ENCODE data around the gene SPRR3. TPM values are rescaled to one million over a fixed set of nuclear protein-coding genes. Genes with fewer than 3 reads are reported as not detected.
"Not testable (repeated sequence)": the region's sequence is repeated elsewhere in the genome, so short reads cannot be mapped to it uniquely, and the experiment has no call there.

The SPRR3 gene
- polyA plus RNA-seq, 3 donors: 0.23 TPM; not detected in 2

GRCh38 chr1:152983234-152983633 lies 18.3 kb upstream of the SPRR3 start:
- no peak for DNase-seq

DNA sequence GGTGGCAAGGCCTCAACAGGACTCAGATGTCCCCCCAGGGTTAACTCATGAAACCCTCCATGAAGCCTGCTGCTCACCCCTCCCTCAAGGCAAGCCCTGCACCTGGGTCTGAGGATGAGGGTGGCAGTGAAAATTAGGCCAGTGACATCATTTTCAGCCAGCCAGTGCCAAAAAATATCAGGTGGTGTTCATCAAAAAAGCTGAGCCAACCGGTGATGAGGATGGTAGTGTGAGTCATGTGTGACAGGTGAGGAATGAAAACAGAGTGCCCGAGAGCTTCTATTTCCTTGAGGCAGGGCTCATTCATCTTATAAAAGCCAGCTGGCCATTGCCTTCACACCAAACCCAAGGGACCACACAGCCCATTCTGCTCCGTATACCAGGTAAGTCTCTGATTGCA lies 17.8 kb upstream of the SPRR3 start, which contains the start of gene SPRR1A:
SPRR1A (plus strand) TSS at position 339 of the 400 bp plus-strand sequence. CDS start 1,150 bp downstream, outside the sequence.
- no peak for DNase-seq

DNA sequence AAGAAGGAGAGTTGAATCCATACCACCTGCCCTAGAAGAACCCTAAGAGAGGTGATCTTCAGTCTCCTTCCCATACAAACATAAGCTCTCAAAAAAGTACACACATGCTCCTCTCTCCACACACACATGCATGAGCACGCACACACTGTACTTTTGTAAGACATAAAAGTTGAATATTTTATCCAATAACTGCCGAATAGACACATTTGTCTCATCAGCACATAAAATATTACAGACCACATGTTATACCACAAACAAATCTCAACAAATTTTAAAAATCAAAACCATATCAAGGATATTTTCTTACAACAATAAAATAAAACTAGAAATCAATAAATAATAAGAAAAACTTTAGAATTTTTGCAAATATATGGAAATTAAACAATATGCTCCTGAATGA lies 15.0 kb upstream of the SPRR3 start:
- no peak for DNase-seq

DNA sequence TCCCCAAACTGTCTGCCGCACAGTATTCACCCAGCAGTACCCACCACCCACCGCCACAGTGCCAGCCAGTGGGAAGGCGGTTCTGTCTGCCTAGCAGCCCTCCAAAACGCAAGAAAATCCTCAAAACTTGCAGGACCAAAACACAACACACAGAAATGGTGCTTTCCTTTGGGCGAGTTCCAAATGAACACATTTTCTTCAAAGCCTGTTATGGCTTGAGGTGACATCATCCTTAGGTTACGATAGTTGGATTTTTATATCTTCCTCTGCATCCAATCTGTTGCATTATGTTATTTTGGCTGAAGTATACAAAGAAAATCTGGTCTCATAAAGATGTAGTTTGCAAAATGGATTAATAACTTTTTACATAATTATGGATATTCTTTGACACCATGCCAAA lies 8.4 kb upstream of the SPRR3 start:
- DNase-seq: no peak

GRCh38 chr1:152995842-152996241 lies 5.7 kb upstream of the SPRR3 start:
- no peak for DNase-seq

DNA sequence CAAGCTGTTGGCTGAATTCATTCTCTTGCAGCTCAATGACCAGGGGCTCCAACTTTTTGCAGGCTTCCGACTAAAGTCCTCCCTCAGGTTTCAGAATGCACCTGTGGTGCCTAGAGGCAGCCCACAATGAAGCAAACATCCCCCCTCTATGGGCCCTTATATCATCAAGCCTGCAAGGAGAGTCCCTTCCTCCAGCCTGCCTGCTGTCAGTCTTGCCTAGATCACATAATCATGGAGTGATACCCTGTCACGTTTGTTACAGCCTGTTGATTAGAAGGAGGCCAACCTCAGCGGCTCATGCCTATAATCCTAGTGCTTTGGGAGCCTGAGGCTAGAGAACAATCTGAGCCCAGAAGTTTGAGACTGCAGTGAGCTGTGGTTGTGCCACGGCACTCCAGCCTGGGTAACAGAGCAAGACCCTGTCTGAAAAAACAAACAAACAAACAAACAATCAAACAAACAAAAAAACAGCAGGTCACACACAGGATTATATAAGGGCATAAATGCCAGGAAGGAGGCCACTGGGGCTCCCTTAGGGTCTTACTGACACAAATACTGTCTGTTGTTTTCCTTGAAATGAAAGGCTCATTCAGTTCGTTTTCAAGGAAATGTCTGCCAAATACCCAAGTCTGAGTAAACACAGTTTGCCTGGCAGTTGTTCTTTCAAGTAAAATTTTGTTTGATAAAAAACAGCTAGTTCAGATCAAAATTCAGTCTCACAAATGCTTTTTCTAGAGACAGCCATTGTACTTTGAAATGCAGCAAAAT lies 4.7 kb upstream of the SPRR3 start:
- DNase-seq: no peak

- DNase-seq: no peak
Observed at GRCh38 chr1:152997901-152998300, 3.6 kb upstream of the SPRR3 start.

- no peak for DNase-seq
Observed at GRCh38 chr1:152998476-152998875, 3.1 kb upstream of the SPRR3 start.

GRCh38 chr1:152999818-153000217 lies 1.7 kb upstream of the SPRR3 start:
- DNase-seq: no peak

DNA sequence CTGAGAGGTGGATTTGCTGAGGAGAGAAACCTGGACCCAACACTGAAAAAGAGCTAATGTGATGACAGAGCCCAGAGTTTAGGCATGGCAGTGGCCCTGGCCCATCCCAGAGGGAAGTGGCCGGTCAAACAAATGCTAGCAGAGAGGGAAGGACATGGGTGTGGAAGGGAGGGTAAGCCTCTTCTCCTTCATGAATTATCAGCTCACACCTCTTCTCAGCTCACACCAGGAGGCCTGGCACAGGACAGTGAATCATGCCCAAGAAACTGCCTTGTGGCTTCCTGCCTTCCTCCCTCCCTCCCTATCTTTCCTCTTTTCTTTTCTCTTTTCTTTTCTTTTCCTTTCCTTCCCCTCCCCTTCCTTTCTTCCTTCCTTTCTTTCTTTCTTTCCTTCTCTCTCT lies 1.3 kb upstream of the SPRR3 start:
- DNase-seq: no peak

- DNase-seq: not testable (repeated sequence)
Observed at GRCh38 chr1:153011235-153011758, 9.7 kb downstream of the SPRR3 start.

DNA sequence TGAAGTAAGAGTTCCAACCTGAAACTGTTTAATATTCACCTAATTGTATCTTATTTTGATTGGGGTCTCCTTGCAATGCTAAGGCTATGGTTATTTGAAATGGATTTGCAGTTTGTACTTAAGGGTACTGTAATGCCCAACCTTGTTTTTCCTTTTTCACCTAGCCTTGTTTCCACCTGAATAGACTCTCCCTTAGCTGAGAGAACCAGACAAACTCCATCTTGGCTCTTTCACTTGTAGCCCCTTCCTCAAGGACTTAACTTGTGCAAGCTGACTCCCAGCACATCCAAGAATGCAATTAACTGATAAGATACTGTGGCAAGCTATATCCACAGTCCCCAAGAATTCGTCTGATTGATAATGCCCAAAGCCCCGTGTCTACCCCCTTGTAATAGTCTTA lies 20.3 kb downstream of the SPRR3 start:
- DNase-seq: not testable (repeated sequence)

- not testable (repeated sequence) for DNase-seq
Observed at GRCh38 chr1:153022340-153022739, 20.8 kb downstream of the SPRR3 start.

- no peak for DNase-seq
Observed at GRCh38 chr1:153023109-153023508, 21.6 kb downstream of the SPRR3 start.

- no peak for DNase-seq
Observed at GRCh38 chr1:153024413-153024812, 22.9 kb downstream of the SPRR3 start.

- no peak for DNase-seq
Observed at GRCh38 chr1:153025797-153026196, 24.2 kb downstream of the SPRR3 start.

DNA sequence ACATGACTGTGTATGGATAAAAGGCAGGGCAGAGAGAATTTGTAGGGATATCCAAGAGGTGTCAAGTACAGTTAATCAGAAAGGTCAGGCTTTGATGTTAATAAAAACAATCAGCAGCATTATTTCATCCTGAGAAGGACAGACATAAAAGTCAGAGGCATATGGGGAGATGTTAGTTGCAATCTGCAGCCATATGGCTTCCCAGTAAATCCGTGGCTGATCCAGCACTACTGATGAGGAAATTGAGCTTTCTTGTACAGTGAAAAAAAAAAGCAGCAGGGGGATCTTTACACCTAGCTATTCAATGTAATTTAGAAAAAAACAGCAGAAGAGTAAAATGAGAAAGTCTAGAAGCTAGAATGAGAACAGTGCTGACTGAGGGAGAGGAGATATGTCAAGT lies 27.2 kb downstream of the SPRR3 start:
- DNase-seq: no peak

GRCh38 chr1:153030895-153031294 lies 29.3 kb downstream of the SPRR3 start, which contains the start of gene SPRR1B:
Gene SPRR1B, plus strand, starts transcription at chr1:153031203. Its CDS starts 1,143 bp downstream, at chr1:153032346.
- no peak for DNase-seq

DNA sequence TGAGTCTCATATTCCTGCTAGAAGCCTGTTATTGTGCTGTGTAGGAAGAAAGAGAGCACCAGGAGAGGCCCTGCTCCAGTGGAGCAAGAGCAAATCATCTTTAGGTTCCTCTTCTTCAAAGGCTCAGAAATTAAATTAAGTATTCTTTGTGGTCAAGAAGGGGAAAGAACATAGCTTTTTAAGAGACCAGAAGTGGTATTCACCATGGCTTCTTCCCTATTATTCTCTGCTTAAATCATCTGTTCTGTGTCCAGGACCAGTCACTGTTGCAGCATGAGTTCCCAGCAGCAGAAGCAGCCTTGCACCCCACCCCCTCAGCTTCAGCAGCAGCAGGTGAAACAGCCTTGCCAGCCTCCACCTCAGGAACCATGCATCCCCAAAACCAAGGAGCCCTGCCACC lies 30.5 kb downstream of the SPRR3 start:
- DNase-seq: no peak

DNA sequence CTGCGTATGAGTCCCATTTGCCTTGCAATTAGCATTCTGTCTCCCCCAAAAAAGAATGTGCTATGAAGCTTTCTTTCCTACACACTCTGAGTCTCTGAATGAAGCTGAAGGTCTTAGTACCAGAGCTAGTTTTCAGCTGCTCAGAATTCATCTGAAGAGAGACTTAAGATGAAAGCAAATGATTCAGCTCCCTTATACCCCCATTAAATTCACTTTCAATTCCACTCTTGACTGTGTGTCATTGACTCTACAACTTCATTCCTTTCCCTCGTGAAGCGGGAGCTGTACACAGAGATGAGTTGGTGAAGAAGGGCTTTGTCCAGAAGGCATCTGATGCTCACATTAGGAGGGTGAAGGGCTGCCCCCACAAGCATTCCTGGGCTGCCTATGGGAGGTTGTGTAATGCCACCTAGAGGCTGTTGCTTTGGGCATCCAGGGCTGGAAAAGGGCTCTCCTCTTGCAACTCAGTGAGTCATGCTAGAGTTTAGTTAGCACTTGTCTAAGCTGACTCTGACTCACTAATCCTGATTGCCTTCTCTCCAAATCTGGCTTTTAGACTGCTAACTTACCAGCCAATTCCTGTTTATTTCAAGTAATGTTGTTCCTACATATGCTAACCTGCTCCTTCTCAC lies 31.2 kb downstream of the SPRR3 start:
- peak; percentile 12 for DNase-seq

DNA sequence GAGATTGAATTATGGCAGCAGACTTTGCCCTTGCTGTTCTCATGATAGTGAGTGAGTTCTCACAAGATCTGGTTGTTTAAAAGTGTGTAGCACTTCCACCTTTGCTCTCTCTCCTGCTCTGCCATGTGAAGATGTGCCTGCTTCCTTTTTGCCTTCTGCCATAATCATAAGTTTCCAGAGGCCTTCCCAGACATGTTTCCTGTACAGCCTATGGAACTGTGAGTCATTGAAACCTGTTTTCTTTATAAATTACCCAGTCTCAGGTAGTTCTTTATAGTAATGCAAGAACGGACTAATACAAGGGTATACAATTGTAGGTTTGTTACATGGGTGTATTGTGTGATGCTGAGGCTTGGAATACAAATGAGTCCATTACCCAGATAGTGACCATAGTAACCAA lies 33.7 kb downstream of the SPRR3 start:
- DNase-seq: no peak

GRCh38 chr1:153040950-153041631 lies 39.5 kb downstream of the SPRR3 start, which contains the start of gene SPRR2D:
Gene SPRR2D, minus strand, starts transcription at chr1:153041120. Its CDS starts 774 bp downstream, at chr1:153040346.
- no peak for DNase-seq

Measured in renal pelvis (tissue), 4 donors.